Activated gamma-delta T cell treated with anti-CD3 and anti-CD28 coated beads, Interleukin-2, amount 50 U/mL, for 16 hours (primary cell): ENCODE results near the gene PROC.
"Not testable (repeated sequence)": the region's sequence is repeated elsewhere in the genome, so short reads cannot be mapped to it uniquely, and the experiment has no call there.

ENCODE experiments used
- DNase-seq: peaks from one replicate; pipeline ENCODE4 v3.0.0-alpha.2; 2020; ENCODE audit warnings: low read depth

PROC gene

GRCh38 chr2:127394492-127394891 lies 23.7 kb upstream of the PROC start:
- DNase-seq, result no peak

- DNase-seq, result no peak
Measured at GRCh38 chr2:127397568-127398238, 20.5 kb upstream of the PROC start.

GRCh38 chr2:127398239-127398590 lies 20.0 kb upstream of the PROC start:
- DNase-seq, result no peak

- DNase-seq, result no peak
Measured at GRCh38 chr2:127400533-127400896, 17.7 kb upstream of the PROC start.

GRCh38 chr2:127400897-127401756 lies 17.1 kb upstream of the PROC start:
- no peak for DNase-seq

GRCh38 chr2:127401757-127402695 lies 16.2 kb upstream of the PROC start:
- no peak for DNase-seq

GRCh38 chr2:127403460-127403859 lies 14.8 kb upstream of the PROC start:
- DNase-seq, result no peak

- DNase-seq, result no peak
Measured at GRCh38 chr2:127404466-127405254, 13.6 kb upstream of the PROC start.

GRCh38 chr2:127405255-127405610 lies 13.0 kb upstream of the PROC start:
- no peak for DNase-seq

GRCh38 chr2:127406454-127406853 lies 11.8 kb upstream of the PROC start:
- DNase-seq, result no peak

GRCh38 chr2:127407091-127407490 lies 11.1 kb upstream of the PROC start:
- no peak for DNase-seq

GRCh38 chr2:127407661-127408003 lies 10.6 kb upstream of the PROC start:
- DNase-seq, result no peak

GRCh38 chr2:127408004-127408806 lies 10.0 kb upstream of the PROC start:
- peak; percentile 86 for DNase-seq

- no peak for DNase-seq
Measured at GRCh38 chr2:127408807-127409099, 9.5 kb upstream of the PROC start.

- not testable (repeated sequence) for DNase-seq
Measured at GRCh38 chr2:127409716-127410115, 8.5 kb upstream of the PROC start.

- no peak for DNase-seq
Measured at GRCh38 chr2:127410871-127411652, 7.2 kb upstream of the PROC start.

- DNase-seq, result no peak
Measured at GRCh38 chr2:127411653-127412369, 6.4 kb upstream of the PROC start.

GRCh38 chr2:127413200-127413599 lies 5.0 kb upstream of the PROC start:
- no peak for DNase-seq

- no peak for DNase-seq
Measured at GRCh38 chr2:127413782-127414637, 4.2 kb upstream of the PROC start.
